ENCODE data around the gene INTS15. TPM values are rescaled to one million over a fixed set of nuclear protein-coding genes. Genes with fewer than 3 reads are reported as not detected.
"Not testable (repeated sequence)": the region's sequence is repeated elsewhere in the genome, so short reads cannot be mapped to it uniquely, and the experiment has no call there.

The INTS15 gene
- polyA plus RNA-seq, 6 donors from 2014 or later, result 27.1 to 47.7 (median 34.4) TPM

GRCh38 chr7:6585746-6586432 lies 3.9 kb upstream of the INTS15 start:
- DNase-seq; H3K9me3 Mint-ChIP-seq; H3K27ac Mint-ChIP-seq; H3K27me3 Mint-ChIP-seq; ATAC-seq (ENCODE audit: low read depth in 2 of 2): not testable (repeated sequence)
- peaks cover 6 to 19% of the 10 kb centered on the region in 2 donors for H3K36me3 Mint-ChIP-seq
- peak overlapping the region in 2 of 8 donors; percentile 11 to 23 for H3K4me3 Mint-ChIP-seq
- H3K4me1 Mint-ChIP-seq, result peaks cover 19 to 28% (median 21%) of the 10 kb centered on the region in 3 donors

GRCh38 chr7:6588566-6588965 lies 1.3 kb upstream of the INTS15 start:
- Mint-ChIP-seq H3K4me1 (peaks cover 15 to 18% (median 15%) of the 10 kb centered on the region in 3 donors), H3K4me3 (peak overlapping the region in 6 of 8 donors; percentile 35 to 87 (median 62)), H3K9me3 (no peaks in the 10 kb centered on the region), H3K27ac (peak overlapping the region in 5 of 6 donors; percentile 47 to 95 (median 60)), H3K36me3 (peaks cover 5 to 6% of the 10 kb centered on the region in 2 donors), H3K27me3 (no peaks in the 10 kb centered on the region)
- DNase-seq (no peak), ATAC-seq (ENCODE audit: low read depth in 2 of 2) (no peak)

GRCh38 chr7:6589151-6589828 lies 531 bp upstream of the INTS15 start:
- Mint-ChIP-seq H3K4me1 (peaks cover 15 to 22% (median 15%) of the 10 kb centered on the region in 3 donors), H3K36me3 (peaks cover 5 to 6% of the 10 kb centered on the region in 2 donors), H3K4me3 (peak overlapping the region; percentile 63 to 87 (median 80)), H3K27me3 (no peaks in the 10 kb centered on the region), H3K27ac (peak overlapping the region in 5 of 6 donors; percentile 80 to 98 (median 96)), H3K9me3 (no peaks in the 10 kb centered on the region)
- no peak for DNase-seq
- ATAC-seq (ENCODE audit: low read depth in 2 of 2), result no peak

- DNase-seq, result no peak
- peak overlapping the region; percentile 85 to 97 (median 88) for H3K4me3 Mint-ChIP-seq
- H3K36me3 Mint-ChIP-seq, result peaks cover 0 to 4% of the 10 kb centered on the region in 2 donors
- no peak for ATAC-seq (ENCODE audit: low read depth in 2 of 2)
- H3K27me3 Mint-ChIP-seq, result no peaks in the 10 kb centered on the region
- H3K4me1 Mint-ChIP-seq, result peaks cover 15 to 22% (median 15%) of the 10 kb centered on the region in 3 donors
- H3K9me3 Mint-ChIP-seq, result no peaks in the 10 kb centered on the region
- H3K27ac Mint-ChIP-seq, result peak overlapping the region; percentile 82 to 94 (median 90)
Measured at GRCh38 chr7:6590645-6591110, 857 bp downstream of the INTS15 start.

GRCh38 chr7:6600093-6600492 lies 10.3 kb downstream of the INTS15 start:
- Mint-ChIP-seq H3K27me3 (no peaks in the 10 kb centered on the region), H3K27ac (no peak overlapping the region), H3K36me3 (peaks cover 0 to 5% of the 10 kb centered on the region in 2 donors), H3K4me3 (no peak overlapping the region), H3K4me1 (peaks cover 8 to 15% (median 11%) of the 10 kb centered on the region in 3 donors), H3K9me3 (no peaks in the 10 kb centered on the region)
- ATAC-seq (ENCODE audit: low read depth in 2 of 2) (no peak), DNase-seq (no peak)

- Mint-ChIP-seq H3K4me1 (peaks cover 8 to 13% (median 10%) of the 10 kb centered on the region in 3 donors), H3K27me3 (no peaks in the 10 kb centered on the region), H3K9me3 (no peaks in the 10 kb centered on the region), H3K27ac (peak overlapping the region in 1 of 6 donors; percentile 69), H3K4me3 (no peak overlapping the region), H3K36me3 (peaks cover 0 to 6% of the 10 kb centered on the region in 2 donors)
- no peak for ATAC-seq (ENCODE audit: low read depth in 2 of 2)
- no peak for DNase-seq
Measured at GRCh38 chr7:6604458-6604857, 14.6 kb downstream of the INTS15 start.

GRCh38 chr7:6606866-6607583 lies 17.2 kb downstream of the INTS15 start:
- H3K27me3 Mint-ChIP-seq, result no peaks in the 10 kb centered on the region
- H3K4me1 Mint-ChIP-seq, result peaks cover 10 to 14% (median 12%) of the 10 kb centered on the region in 3 donors
- no peak overlapping the region for H3K4me3 Mint-ChIP-seq
- ATAC-seq (ENCODE audit: low read depth in 2 of 2), result no peak
- H3K36me3 Mint-ChIP-seq, result peaks cover 0 to 6% of the 10 kb centered on the region in 2 donors
- H3K9me3 Mint-ChIP-seq, result no peaks in the 10 kb centered on the region
- DNase-seq, result no peak
- H3K27ac Mint-ChIP-seq, result no peak overlapping the region

GRCh38 chr7:6607651-6608051 lies 17.8 kb downstream of the INTS15 start:
- H3K4me3 Mint-ChIP-seq, result no peak overlapping the region
- H3K4me1 Mint-ChIP-seq, result peaks cover 4 to 8% (median 8%) of the 10 kb centered on the region in 3 donors
- ATAC-seq (ENCODE audit: low read depth in 2 of 2) (no peak), DNase-seq (no peak)
- H3K9me3 Mint-ChIP-seq, result no peaks in the 10 kb centered on the region
- H3K27ac Mint-ChIP-seq, result no peak overlapping the region
- peaks cover 0 to 6% of the 10 kb centered on the region in 2 donors for H3K36me3 Mint-ChIP-seq
- no peaks in the 10 kb centered on the region for H3K27me3 Mint-ChIP-seq

GRCh38 chr7:6608081-6608480 lies 18.3 kb downstream of the INTS15 start:
- peaks cover 4 to 8% (median 7%) of the 10 kb centered on the region in 3 donors for H3K4me1 Mint-ChIP-seq
- no peaks in the 10 kb centered on the region for H3K27me3 Mint-ChIP-seq
- H3K9me3 Mint-ChIP-seq, result no peaks in the 10 kb centered on the region
- no peak for DNase-seq
- no peak overlapping the region for H3K27ac Mint-ChIP-seq
- H3K36me3 Mint-ChIP-seq, result peaks cover 0 to 6% of the 10 kb centered on the region in 2 donors
- H3K4me3 Mint-ChIP-seq, result no peak overlapping the region
- ATAC-seq (ENCODE audit: low read depth in 2 of 2), result no peak

- Mint-ChIP-seq H3K4me3 (peak overlapping the region in 1 of 8 donors; percentile 69), H3K36me3 (peaks cover 0 to 6% of the 10 kb centered on the region in 2 donors), H3K27ac (no peak overlapping the region), H3K9me3 (no peaks in the 10 kb centered on the region), H3K4me1 (peaks cover 4 to 8% (median 7%) of the 10 kb centered on the region in 3 donors), H3K27me3 (no peaks in the 10 kb centered on the region)
- ATAC-seq (ENCODE audit: low read depth in 2 of 2), result no peak
- no peak for DNase-seq
Measured at GRCh38 chr7:6608794-6609193, 19.0 kb downstream of the INTS15 start.

- ATAC-seq (ENCODE audit: low read depth in 2 of 2) (no peak), DNase-seq (no peak)
- Mint-ChIP-seq H3K27me3 (no peaks in the 10 kb centered on the region), H3K27ac (peak overlapping the region in 1 of 6 donors; percentile 52), H3K4me1 (peaks cover 12 to 24% (median 16%) of the 10 kb centered on the region in 3 donors), H3K36me3 (no peaks in the 10 kb centered on the region), H3K9me3 (no peaks in the 10 kb centered on the region), H3K4me3 (peak overlapping the region in 2 of 8 donors; percentile 53 to 60)
Measured at GRCh38 chr7:6612819-6613218, 23.0 kb downstream of the INTS15 start.

- DNase-seq (no peak), ATAC-seq (ENCODE audit: low read depth in 2 of 2) (no peak)
- Mint-ChIP-seq H3K27me3 (no peaks in the 10 kb centered on the region), H3K4me3 (peak overlapping the region; percentile 1 to 91 (median 72)), H3K27ac (no peak overlapping the region), H3K4me1 (peaks cover 12 to 29% (median 19%) of the 10 kb centered on the region in 3 donors), H3K36me3 (no peaks in the 10 kb centered on the region), H3K9me3 (no peaks in the 10 kb centered on the region)
Measured at GRCh38 chr7:6613706-6614105, 23.9 kb downstream of the INTS15 start.

Measured in naive B cell (primary cell).